Measurements from ENCODE around the gene INMT. TPM values are rescaled to one million over a fixed set of nuclear protein-coding genes. Genes with fewer than 3 reads are reported as not detected.

Gene INMT
- total and polyA plus RNA-seq, 2 experiments from 2014 or later, result 0.79 to 1.1 TPM

GRCh38 chr7:30779574-30779973 lies 27.6 kb downstream of the INMT start:
- Histone ChIP-seq H3K79me2 (replicated peaks; ENCODE audit: insufficient read depth) (no peaks in the 10 kb centered on the region), H3K9me2 (ENCODE audit: insufficient read depth) (no peaks in the 10 kb centered on the region), H3K4me3 (no peak overlapping the region), H4K20me1 (replicated peaks; ENCODE audit: insufficient read depth) (no peaks in the 10 kb centered on the region; the same call in 1 of the 2 replicates), H3K27ac (ENCODE audit: low read depth) (no peak overlapping the region), H2AFZ (no peak overlapping the region), H3K36me3 (ENCODE audit: insufficient read depth) (peaks cover 5% of the 10 kb centered on the region; the same call in 1 of the 2 replicates), H3F3A (replicated peaks; ENCODE audit: low read depth) (no peaks in the 10 kb centered on the region), H3K27me3 (ENCODE audit: insufficient read depth) (no peaks in the 10 kb centered on the region), H3K4me2 (no peak overlapping the region), H3K4me1 (ENCODE audit: insufficient read depth) (no peaks in the 10 kb centered on the region)
- Mint-ChIP-seq H3K4me3 (no peak overlapping the region), H3K27ac (no peak overlapping the region), H3K9me3 (no peaks in the 10 kb centered on the region), H3K27me3 (ENCODE audit: insufficient read depth, low read depth, poor library complexity) (no peaks in the 10 kb centered on the region), H3K4me1 (no peaks in the 10 kb centered on the region), H3K36me3 (ENCODE audit: low read depth) (peaks cover 13% of the 10 kb centered on the region; the same call in 2 of the 3 replicates)
- peak in 1 of 2 experiments; percentile 19; a peak in 1 of 4 replicates for TF ChIP-seq CTCF (conservative IDR thresholded peaks at IDR 0.05; ENCODE audit: low read depth in 2 of 2)
- TF ChIP-seq CREB1 (CRISPR knock-in tag; IDR thresholded peaks at IDR 0.05; ENCODE audit: low read depth), result no peak
- no peak for ATAC-seq
- no peak for DNase-seq (ENCODE audit: low spot score)

GRCh38 chr7:30780941-30781340 lies 29.0 kb downstream of the INMT start:
- TF ChIP-seq ZNF462 (CRISPR knock-in tag; IDR thresholded peaks at IDR 0.05), result no peak
- no peaks in the 10 kb centered on the region for H3K79me2 ChIP-seq (replicated peaks; ENCODE audit: insufficient read depth)
- no peak overlapping the region for H3K4me3 ChIP-seq
- H3K36me3 ChIP-seq (ENCODE audit: insufficient read depth), result peaks cover 5% of the 10 kb centered on the region; the same call in 1 of the 2 replicates
- no peak overlapping the region for H3K27ac Mint-ChIP-seq
- H3K9me2 ChIP-seq (ENCODE audit: insufficient read depth), result no peaks in the 10 kb centered on the region
- H3K4me3 Mint-ChIP-seq, result no peak overlapping the region
- DNase-seq (ENCODE audit: low spot score) (no peak), ATAC-seq (no peak)
- H3K4me1 Mint-ChIP-seq, result no peaks in the 10 kb centered on the region
- no peaks in the 10 kb centered on the region for H3K27me3 Mint-ChIP-seq (ENCODE audit: insufficient read depth, low read depth, poor library complexity)
- peaks cover 13% of the 10 kb centered on the region for H3K36me3 Mint-ChIP-seq (ENCODE audit: low read depth)
- H3K4me2 ChIP-seq, result no peak overlapping the region
- H3F3A ChIP-seq (replicated peaks; ENCODE audit: low read depth), result no peaks in the 10 kb centered on the region
- no peak overlapping the region for H3K27ac ChIP-seq (ENCODE audit: low read depth)
- no peak overlapping the region for H2AFZ ChIP-seq
- no peaks in the 10 kb centered on the region; the same call in 1 of the 2 replicates for H4K20me1 ChIP-seq (replicated peaks; ENCODE audit: insufficient read depth)
- H3K27me3 ChIP-seq (ENCODE audit: insufficient read depth), result no peaks in the 10 kb centered on the region
- no peaks in the 10 kb centered on the region for H3K9me3 Mint-ChIP-seq
- H3K4me1 ChIP-seq (ENCODE audit: insufficient read depth), result no peaks in the 10 kb centered on the region

Measured in GM23338 (cell line).